ENCODE measurements around the gene NCBP3.

DNA sequence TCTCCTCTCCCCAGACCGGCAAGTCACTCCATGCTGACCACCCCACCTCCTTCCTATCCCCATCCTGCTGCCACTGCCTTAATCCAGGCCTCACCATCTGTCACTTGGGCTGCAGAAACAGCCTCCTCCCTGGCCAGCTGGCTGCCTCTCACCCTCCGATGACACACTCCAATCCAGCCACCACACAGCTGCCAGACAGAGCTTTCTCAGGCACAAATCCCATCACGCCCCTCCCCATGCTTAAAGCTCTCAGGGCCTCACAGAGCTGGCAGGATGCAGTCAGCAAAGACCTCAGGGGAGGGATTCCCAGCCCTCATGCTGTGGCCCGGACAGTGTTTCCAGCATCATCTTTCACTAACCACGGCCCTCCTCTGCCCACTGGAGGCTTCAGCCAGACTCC is 33.1 kb upstream of the NCBP3 start:
- TF ChIP-seq, protein P1, sequence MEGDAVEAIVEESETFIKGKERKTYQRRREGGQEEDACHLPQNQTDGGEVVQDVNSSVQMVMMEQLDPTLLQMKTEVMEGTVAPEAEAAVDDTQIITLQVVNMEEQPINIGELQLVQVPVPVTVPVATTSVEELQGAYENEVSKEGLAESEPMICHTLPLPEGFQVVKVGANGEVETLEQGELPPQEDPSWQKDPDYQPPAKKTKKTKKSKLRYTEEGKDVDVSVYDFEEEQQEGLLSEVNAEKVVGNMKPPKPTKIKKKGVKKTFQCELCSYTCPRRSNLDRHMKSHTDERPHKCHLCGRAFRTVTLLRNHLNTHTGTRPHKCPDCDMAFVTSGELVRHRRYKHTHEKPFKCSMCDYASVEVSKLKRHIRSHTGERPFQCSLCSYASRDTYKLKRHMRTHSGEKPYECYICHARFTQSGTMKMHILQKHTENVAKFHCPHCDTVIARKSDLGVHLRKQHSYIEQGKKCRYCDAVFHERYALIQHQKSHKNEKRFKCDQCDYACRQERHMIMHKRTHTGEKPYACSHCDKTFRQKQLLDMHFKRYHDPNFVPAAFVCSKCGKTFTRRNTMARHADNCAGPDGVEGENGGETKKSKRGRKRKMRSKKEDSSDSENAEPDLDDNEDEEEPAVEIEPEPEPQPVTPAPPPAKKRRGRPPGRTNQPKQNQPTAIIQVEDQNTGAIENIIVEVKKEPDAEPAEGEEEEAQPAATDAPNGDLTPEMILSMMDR (IDR thresholded peaks at IDR 0.05): no peak
- no peak for TF ChIP-seq POLR2A (IDR thresholded peaks at IDR 0.05)
